SK-N-SH treated with all-trans-retinoic acid at 6 μM for 48 hours (cell line): ENCODE measurements around the gene ATP5F1E.
"Not testable (repeated sequence)": the region's sequence is repeated elsewhere in the genome, so short reads cannot be mapped to it uniquely, and the experiment has no call there.

ENCODE experiments used
- ATAC-seq: fragments of 200-7000 bp; cut with Tn5 transposase; 3 replicates; pipeline ENCODE4 v1.9.1; 2020; ENCODE audit warnings: mild to moderate bottlenecking, moderate library complexity
- ARNTL ChIP-seq: fragments of 450-650 bp; formaldehyde crosslinking; IDR thresholded peaks from 2 replicates; pipeline ENCODE4 v1.5.0; 2020; ENCODE audit warnings: low read depth, mild to moderate bottlenecking, moderate library complexity, borderline replicate concordance
- BACH2 ChIP-seq: fragments of 250-450 bp; sonication (Bioruptor Pico); IDR thresholded peaks from 2 replicates; pipeline ENCODE4 v1.9.0; 2021; ENCODE audit warnings: mild to moderate bottlenecking, borderline replicate concordance
- CSDC2 ChIP-seq: fragments of 250-450 bp; sonication (Bioruptor Pico); IDR thresholded peaks from 2 replicates; pipeline ENCODE4 v1.5.0; 2020; ENCODE audit warnings: mild to moderate bottlenecking, moderate library complexity
- ESRRG ChIP-seq: fragments of 250-450 bp; sonication (Bioruptor Pico); IDR thresholded peaks from 2 replicates; pipeline ENCODE4 v1.6.1; 2021; ENCODE audit warnings: mild to moderate bottlenecking
- GLIS3 ChIP-seq: fragments of 250-450 bp; sonication (Bioruptor Pico); IDR thresholded peaks from 2 replicates; pipeline ENCODE4 v1.5.0; 2020; ENCODE audit warnings: mild to moderate bottlenecking, moderate library complexity
- OSR1 ChIP-seq: fragments of 250-450 bp; sonication (Bioruptor Pico); IDR thresholded peaks from 2 replicates; pipeline ENCODE4 v1.8.0; 2022; ENCODE audit warnings: moderate library complexity, mild to moderate bottlenecking, inconsistent platforms
- PATZ1 ChIP-seq: fragments of 250-450 bp; sonication (Bioruptor Pico); IDR thresholded peaks from 2 replicates; pipeline ENCODE4 v1.8.0; 2020; ENCODE audit warnings: mild to moderate bottlenecking, moderate library complexity, borderline replicate concordance
- PPARA ChIP-seq: fragments of 250-450 bp; sonication (Bioruptor Pico); IDR thresholded peaks from 2 replicates; pipeline ENCODE4 v1.5.0; 2020; ENCODE audit warnings: mild to moderate bottlenecking, borderline replicate concordance
- SNAI2 ChIP-seq: fragments of 250-450 bp; sonication (Bioruptor Pico); IDR thresholded peaks from 2 replicates; pipeline ENCODE4 v1.5.0; 2020; ENCODE audit warnings: mild to moderate bottlenecking, moderate library complexity
- TOX ChIP-seq: fragments of 250-450 bp; sonication (Bioruptor Pico); IDR thresholded peaks from 2 replicates; pipeline ENCODE4 v1.8.0; 2021; ENCODE audit warnings: mild to moderate bottlenecking, moderate library complexity, borderline replicate concordance
- TSHZ2 ChIP-seq: fragments of 250-450 bp; sonication (Bioruptor Pico); IDR thresholded peaks from 2 replicates; pipeline ENCODE4 v1.5.0; 2020; ENCODE audit warnings: mild to moderate bottlenecking, moderate library complexity
- ZC3H10 ChIP-seq: fragments of 250-450 bp; sonication (Bioruptor Pico); IDR thresholded peaks from 2 replicates; pipeline ENCODE4 v1.5.1; 2021; ENCODE audit warnings: mild to moderate bottlenecking, moderate library complexity
- ZFP3 ChIP-seq: fragments of 250-450 bp; sonication (Bioruptor Pico); IDR thresholded peaks from 2 replicates; pipeline ENCODE4 v1.5.0; 2020; ENCODE audit warnings: mild to moderate bottlenecking, moderate library complexity
- ZFP30 ChIP-seq: fragments of 450-650 bp; formaldehyde crosslinking; IDR thresholded peaks from 2 replicates; pipeline ENCODE4 v1.5.0; 2022; ENCODE audit warnings: mild to moderate bottlenecking, moderate library complexity
- ZNF565 ChIP-seq: fragments of 450-650 bp; formaldehyde crosslinking; conservative IDR thresholded peaks from 2 replicates; pipeline ENCODE4 v1.5.0; 2020; ENCODE audit warnings: low read depth, mild to moderate bottlenecking, moderate library complexity
- ZNF70 ChIP-seq: fragments of 450-650 bp; formaldehyde crosslinking; IDR thresholded peaks from 2 replicates; pipeline ENCODE4 v1.5.0; 2020; ENCODE audit warnings: mild to moderate bottlenecking, moderate library complexity
- ZNF8 ChIP-seq: fragments of 450-650 bp; formaldehyde crosslinking; IDR thresholded peaks from 2 replicates; pipeline ENCODE4 v1.5.0; 2020; ENCODE audit warnings: mild to moderate bottlenecking, moderate library complexity

ATP5F1E gene

GRCh38 chr20:59044796-59045195, 12.7 kb upstream of the ATP5F1E start:
- ATAC-seq: no peak
- TF ChIP-seq ZC3H10: no peak
- TF ChIP-seq ZFP30 (CRISPR knock-in tag): no peak
- no peak for TF ChIP-seq PATZ1
- no peak for TF ChIP-seq GLIS3 (CRISPR knock-in tag)
- TF ChIP-seq ZNF565 (CRISPR knock-in tag): no peak
- TF ChIP-seq OSR1: no peak
- no peak for TF ChIP-seq TSHZ2 (CRISPR knock-in tag)
- TF ChIP-seq TOX: no peak
- no peak for TF ChIP-seq ZNF70 (CRISPR knock-in tag)
- no peak for TF ChIP-seq PPARA (CRISPR knock-in tag)
- TF ChIP-seq, all 23 proteins: peak for 0

GRCh38 chr20:59044295-59044694, 12.2 kb upstream of the ATP5F1E start:
- ATAC-seq: no peak

GRCh38 chr20:59043698-59044097, 11.6 kb upstream of the ATP5F1E start:
- no peak for ATAC-seq
- no peak for TF ChIP-seq ZNF565 (CRISPR knock-in tag)
- no peak for TF ChIP-seq BACH2 (CRISPR knock-in tag)
- TF ChIP-seq ARNTL: no peak
- TF ChIP-seq CSDC2 (CRISPR knock-in tag): no peak

More at GRCh38 chr20:59044295-59044694, 12.2 kb upstream of the ATP5F1E start:
- TF ChIP-seq TOX (no peak), TSHZ2 (CRISPR knock-in tag) (no peak), ZNF70 (CRISPR knock-in tag) (no peak), ESRRG (CRISPR knock-in tag) (no peak), CSDC2 (CRISPR knock-in tag) (no peak), SNAI2 (CRISPR knock-in tag) (no peak)
- TF ChIP-seq, all 23 proteins: peak for 0

GRCh38 chr20:59042796-59043631, 10.9 kb upstream of the ATP5F1E start:
- ATAC-seq: peak; percentile 99
- TF ChIP-seq ZFP3 (CRISPR knock-in tag) (peak; percentile 32; the same call in 1 of the 2 replicates), ZNF8 (CRISPR knock-in tag) (no peak)

DNA sequence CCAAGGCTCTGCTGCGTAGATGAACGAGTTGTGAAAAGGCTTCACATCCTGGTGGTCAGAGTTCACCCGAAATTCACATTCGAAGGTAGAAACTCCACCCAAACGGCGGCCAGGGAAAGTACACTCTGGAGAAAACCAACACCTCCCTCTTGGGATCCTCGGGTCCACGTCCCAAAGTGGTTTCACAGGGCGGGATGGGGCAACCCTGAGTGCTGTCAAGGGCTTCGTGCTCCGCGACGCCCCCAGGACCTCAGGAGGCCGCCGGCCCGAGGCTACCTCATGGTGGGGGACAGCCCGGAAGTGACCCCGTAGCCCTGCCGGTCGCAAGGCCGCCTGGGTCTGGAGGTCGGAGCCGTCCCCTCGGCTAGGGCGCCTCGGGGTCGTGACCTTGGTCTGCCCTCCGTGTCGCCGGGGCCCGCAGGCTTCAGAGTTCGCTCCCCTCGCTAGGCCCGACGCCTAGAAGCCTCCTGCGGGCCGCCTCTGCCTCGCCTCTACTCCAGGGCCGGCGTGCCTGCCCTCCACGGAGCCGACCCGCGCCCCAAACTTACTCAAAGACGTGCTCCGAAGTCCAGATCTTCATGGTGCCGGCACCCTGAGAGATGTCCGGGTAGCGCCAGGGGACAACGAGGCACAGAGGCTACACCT, 10.1 kb upstream of the ATP5F1E start, which contains the start of gene PRELID3B:
PRELID3B (minus strand) TSS at position 636 of the 645 bp plus-strand sequence; CDS start at position 580, 56 bp downstream.
- TF ChIP-seq ESRRG (CRISPR knock-in tag): no peak
- TF ChIP-seq ZFP3 (CRISPR knock-in tag): peak; percentile 33; the same call in 1 of the 2 replicates
- ATAC-seq: peak; percentile 68

GRCh38 chr20:59041487-59041886, 9.4 kb upstream of the ATP5F1E start:
- ATAC-seq: not testable (repeated sequence)
